Activated CD8-positive, alpha-beta memory T cell treated with anti-CD3 and anti-CD28 coated beads for 36 hours (primary cell): ENCODE results near the gene SLC1A3. TPM values are rescaled to one million over a fixed set of nuclear protein-coding genes. Genes with fewer than 3 reads are reported as not detected.

Source experiments
- CTCF ChIA-PET: fragments of 350-600 bp; sonication (Branson Sonifier 250); formaldehyde crosslinking; loops from one replicate; lab custom pipeline; 2021; ENCODE audit warnings: antibody characterized with exemption; lab: Charles Lee
- POLR2A ChIA-PET: fragments of 350-600 bp; sonication (Branson Sonifier 250); formaldehyde crosslinking; loops from one replicate; lab custom pipeline; 2021; ENCODE audit warnings: antibody characterized with exemption; lab: Charles Lee
- total RNA-seq, 2 experiments: library from RNA; stranded (reverse); gene quantifications; one replicate each; pipeline ENCODE4 v1.2.3, GENCODE V29; 2021

The SLC1A3 gene
- total RNA-seq, 2 experiments from 2014 or later = 0.42 TPM; not detected in 1

DNA sequence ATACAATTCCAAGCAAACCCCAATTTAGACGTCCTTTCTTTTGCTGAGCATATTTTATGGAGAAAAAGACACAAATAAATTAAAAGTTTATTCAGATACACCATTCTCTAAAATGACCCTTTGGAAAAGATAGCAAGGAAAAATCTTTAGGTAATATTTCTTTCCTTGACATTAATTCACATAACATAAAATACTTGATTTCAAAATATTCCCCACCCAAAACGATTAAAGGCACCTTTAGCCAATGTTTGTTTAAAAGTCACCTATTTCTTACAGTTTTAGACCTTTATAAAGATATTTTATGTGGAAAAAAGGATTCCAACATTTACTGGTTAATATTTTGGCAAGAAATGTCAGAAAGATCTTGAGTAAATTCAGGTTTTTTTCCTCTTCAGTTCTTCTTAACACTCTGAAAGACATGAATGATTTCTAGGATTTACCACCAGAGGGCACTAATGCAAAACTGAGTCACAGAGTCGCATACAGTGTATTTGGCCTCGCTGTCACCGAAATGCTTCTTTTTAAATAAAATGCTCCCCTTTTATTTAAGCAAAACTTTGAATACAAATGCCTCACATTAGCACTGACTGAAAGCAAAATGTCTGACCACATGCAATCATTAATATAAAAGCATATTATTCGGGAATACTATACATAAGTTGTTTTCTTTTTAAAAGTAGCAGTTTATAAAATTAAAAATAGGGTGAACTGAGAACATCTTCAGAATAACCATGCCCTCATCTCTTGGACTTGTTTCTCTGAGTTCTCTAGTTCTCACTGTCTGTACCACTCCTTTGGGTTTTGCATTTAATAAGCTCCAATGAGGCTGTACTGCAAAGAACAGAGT is 122.5 kb downstream of the SLC1A3 start:
- CTCF ChIA-PET = interaction anchor here (0.6 to 3.0 kb wide), 6 partner anchors 8 to 277 kb away, joined by 3 to 12 read pairs (median 4); no protein-coding TSS in a partner anchor
- POLR2A ChIA-PET = no interaction called here

DNA sequence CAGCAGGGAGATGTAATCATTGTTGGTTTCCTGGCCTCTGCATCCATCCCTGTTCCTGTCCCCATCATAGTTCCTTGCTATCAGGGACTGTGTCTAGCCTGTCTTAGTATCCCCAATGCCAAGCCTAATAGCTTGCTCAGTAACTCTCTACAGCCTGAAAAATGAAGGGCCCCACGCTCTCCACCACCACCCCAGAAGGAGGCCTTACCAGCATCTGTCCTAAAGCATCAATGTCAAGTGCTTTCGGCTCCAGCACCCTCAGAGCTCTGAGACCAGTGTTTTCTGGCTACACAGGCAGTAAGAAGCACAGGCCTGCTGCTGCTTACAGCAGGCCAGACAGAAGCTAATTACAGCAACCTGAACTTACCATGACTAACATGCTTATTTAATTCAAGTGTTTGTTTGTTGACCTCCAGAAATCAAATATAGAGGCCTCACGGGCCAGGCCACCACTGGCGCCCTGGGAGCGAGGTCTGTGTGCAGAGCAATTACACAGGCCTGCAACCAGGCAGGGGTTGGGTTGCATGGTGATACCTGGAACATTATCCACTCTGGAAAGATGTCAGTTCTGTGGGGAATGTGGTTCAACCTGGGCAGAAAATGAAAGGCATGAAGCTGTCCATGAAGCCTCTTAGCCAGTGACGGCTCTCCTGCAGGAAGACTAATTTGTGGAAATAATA is 124.3 kb downstream of the SLC1A3 start:
- CTCF ChIA-PET = interaction anchor here (0.6 to 3.0 kb wide), 2 partner anchors 8 to 458 kb away, joined by 3 to 12 read pairs; no protein-coding TSS in a partner anchor
- POLR2A ChIA-PET = interaction anchor here (0.6 kb wide), 1 partner anchor 9 kb away, joined by 4 read pairs; no protein-coding TSS in a partner anchor

DNA sequence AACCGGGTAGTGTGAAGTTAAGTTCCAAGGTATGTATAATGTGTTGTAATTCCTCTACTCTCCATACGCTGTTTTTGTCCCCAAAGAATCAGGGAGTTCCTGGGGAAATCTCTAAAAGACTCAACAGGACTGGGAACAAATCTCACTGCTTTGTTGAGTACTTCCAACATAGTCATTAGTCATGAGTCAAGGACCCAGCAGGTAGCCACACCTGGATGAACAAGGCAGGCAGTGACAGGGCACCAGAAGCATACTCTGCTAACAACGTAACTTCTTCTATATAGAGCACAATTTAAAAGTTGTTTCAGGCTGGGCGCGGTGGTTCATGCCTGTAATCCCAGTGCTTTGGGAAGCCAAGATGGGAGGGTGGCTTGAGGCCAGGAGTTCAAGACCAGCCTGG is 126.8 kb downstream of the SLC1A3 start:
- ChIA-PET CTCF (interaction anchor here (0.6 kb wide), 1 partner anchor 97 kb away, joined by 3 read pairs; no protein-coding TSS in a partner anchor), POLR2A (no interaction called here)

DNA sequence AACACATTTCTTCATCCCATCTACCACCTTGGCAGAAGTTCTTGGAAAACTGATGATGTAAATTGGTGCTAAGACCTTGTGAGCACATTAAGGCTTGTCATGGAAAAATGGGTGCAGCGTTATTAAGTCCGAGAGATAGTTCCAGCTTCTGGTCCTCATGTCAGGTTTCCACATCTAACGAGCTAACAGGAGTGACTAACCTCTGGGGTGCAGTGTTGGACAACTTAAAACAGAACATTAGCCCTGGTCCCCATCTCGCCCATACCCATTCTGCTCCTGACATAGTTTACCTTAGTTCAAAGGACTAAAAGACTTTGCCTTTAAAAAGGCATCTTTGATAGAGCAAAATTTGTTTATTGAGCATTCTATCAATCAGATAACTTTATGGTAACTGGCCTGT is 128.0 kb downstream of the SLC1A3 start:
- POLR2A ChIA-PET = no interaction called here
- CTCF ChIA-PET = interaction anchor here (1.6 kb wide), 1 partner anchor 10 kb away, joined by 6 read pairs; no protein-coding TSS in a partner anchor

DNA sequence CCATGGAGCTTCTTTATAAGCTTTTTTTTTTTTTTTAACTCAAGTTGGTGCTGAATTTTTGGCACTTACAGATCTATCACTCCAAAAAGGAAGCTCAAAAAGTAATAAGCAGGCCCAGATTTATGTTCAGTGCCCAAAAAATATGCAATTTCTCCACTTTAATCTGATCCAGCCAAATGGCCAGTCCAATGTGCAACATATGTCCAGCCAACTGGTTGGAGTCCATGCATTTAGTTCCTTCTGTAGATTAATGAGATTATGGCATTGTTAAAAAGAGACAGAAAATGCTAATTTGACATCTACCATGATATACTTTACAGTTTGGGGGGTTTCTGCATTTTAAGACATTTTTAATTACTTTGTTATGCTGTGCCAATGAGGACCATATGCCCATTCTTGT is 129.5 kb downstream of the SLC1A3 start:
- ChIA-PET POLR2A (interaction anchor here (0.6 kb wide), 1 partner anchor 8 kb away, joined by 3 read pairs; no protein-coding TSS in a partner anchor), CTCF (no interaction called here)
